NCI-H1048 (cell line): ENCODE results near the gene TBK1.

Experiments used
- DNase-seq: peaks from one replicate; lab custom pipeline; 2025; lab: John Stamatoyannopoulos, UW

Gene TBK1

GRCh38 chr12:64549108-64549507 is 97.2 kb downstream of the TBK1 start:
- DNase-seq = no peak

- no peak for DNase-seq
These were observed 98.8 kb downstream of the TBK1 start for GRCh38 chr12:64550755-64551154.

DNA sequence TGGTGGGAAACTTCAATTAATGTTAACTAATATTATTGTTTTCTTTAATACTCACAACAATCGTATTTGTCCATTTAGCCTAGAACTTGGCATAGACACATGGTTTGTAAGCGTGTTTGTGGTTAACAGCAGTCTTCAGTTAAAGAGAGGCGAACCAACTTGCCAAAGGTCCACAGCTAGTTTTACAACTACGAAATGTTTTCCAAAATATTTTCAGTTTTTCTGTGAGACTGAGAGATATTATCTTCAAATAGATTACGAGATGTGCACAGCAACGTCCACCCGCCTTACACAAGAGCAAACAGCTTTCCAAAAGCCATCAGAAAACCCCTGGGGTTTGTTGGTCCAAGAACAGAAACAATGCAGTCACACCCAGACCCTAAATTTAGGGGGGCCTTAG is 99.8 kb downstream of the TBK1 start:
- no peak for DNase-seq
